ENCODE measurements around the gene CEND1.

Gene CEND1

GRCh38 chr11:794766-795633 lies 5.1 kb upstream of the CEND1 start:
- no peak for FAIRE-seq

- no peak for FAIRE-seq
Measured at GRCh38 chr11:794013-794765, 4.3 kb upstream of the CEND1 start.

- FAIRE-seq = no peak
Measured at GRCh38 chr11:793556-793955, 3.7 kb upstream of the CEND1 start.

- FAIRE-seq = no peak
Measured at GRCh38 chr11:792873-793272, 3.0 kb upstream of the CEND1 start.

- no peak for FAIRE-seq
Measured at GRCh38 chr11:792535-792821, 2.6 kb upstream of the CEND1 start.

- FAIRE-seq = no peak
Measured at GRCh38 chr11:791658-792534, 2.0 kb upstream of the CEND1 start.

- FAIRE-seq = no peak
Measured at GRCh38 chr11:790721-791564, 1.1 kb upstream of the CEND1 start.

GRCh38 chr11:788953-789940 lies 643 bp downstream of the CEND1 start:
- no peak for FAIRE-seq

- no peak for FAIRE-seq
Measured at GRCh38 chr11:788009-788640, 1.8 kb downstream of the CEND1 start.

GRCh38 chr11:787084-787675 lies 2.7 kb downstream of the CEND1 start:
- FAIRE-seq = no peak

- FAIRE-seq = no peak
Measured at GRCh38 chr11:786235-787083, 3.4 kb downstream of the CEND1 start.

- FAIRE-seq = no peak
Measured at GRCh38 chr11:783581-784015, 6.3 kb downstream of the CEND1 start.

- no peak for FAIRE-seq
Measured at GRCh38 chr11:782264-783174, 7.4 kb downstream of the CEND1 start.

GRCh38 chr11:779955-780532 lies 9.8 kb downstream of the CEND1 start:
- FAIRE-seq = no peak

- no peak for FAIRE-seq
Measured at GRCh38 chr11:778976-779954, 10.6 kb downstream of the CEND1 start.

Measured in colon (tissue), 2 donors.